ENCODE data around the gene SEMA3F.

Gene SEMA3F

GRCh38 chr3:50132421-50133282, 22.5 kb upstream of the SEMA3F start:
- no peak overlapping the region for H3K4me3 ChIP-seq (ENCODE audit: insufficient read depth, low read length, poor library complexity, severe bottlenecking)
- no peaks in the 10 kb centered on the region for H3K9me2 ChIP-seq (replicated peaks; ENCODE audit: insufficient read depth, low read length)
- no peaks in the 10 kb centered on the region for H3K9me3 ChIP-seq (ENCODE audit: insufficient read depth, low read length)
- H3K27me3 ChIP-seq (ENCODE audit: low read length) = no peaks in the 10 kb centered on the region
- no peak overlapping the region for H3K4me2 ChIP-seq (ENCODE audit: low read depth, low read length, poor library complexity, severe bottlenecking)
- no peaks in the 10 kb centered on the region for H3F3A ChIP-seq (ENCODE audit: insufficient read depth)
- no peaks in the 10 kb centered on the region for H3K79me2 ChIP-seq (ENCODE audit: insufficient read depth, low read length)
- no peak overlapping the region for H3K27ac ChIP-seq (ENCODE audit: low read depth, low read length)
- no peak overlapping the region for H2AFZ ChIP-seq (ENCODE audit: low read depth, low read length, severe bottlenecking)
- TF ChIP-seq EZH2phosphoT487 (conservative IDR thresholded peaks at IDR 0.05; ENCODE audit: low read length) (no peak), CTCF (IDR thresholded peaks at IDR 0.05; ENCODE audit: insufficient read depth, low read length, poor library complexity, severe bottlenecking) (no peak)
- H3K36me3 ChIP-seq (ENCODE audit: low read length) = no peaks in the 10 kb centered on the region
- H3K9ac ChIP-seq (ENCODE audit: low read length) = no peak overlapping the region
- no peaks in the 10 kb centered on the region for H4K20me1 ChIP-seq (ENCODE audit: low read depth, low read length)

DNA sequence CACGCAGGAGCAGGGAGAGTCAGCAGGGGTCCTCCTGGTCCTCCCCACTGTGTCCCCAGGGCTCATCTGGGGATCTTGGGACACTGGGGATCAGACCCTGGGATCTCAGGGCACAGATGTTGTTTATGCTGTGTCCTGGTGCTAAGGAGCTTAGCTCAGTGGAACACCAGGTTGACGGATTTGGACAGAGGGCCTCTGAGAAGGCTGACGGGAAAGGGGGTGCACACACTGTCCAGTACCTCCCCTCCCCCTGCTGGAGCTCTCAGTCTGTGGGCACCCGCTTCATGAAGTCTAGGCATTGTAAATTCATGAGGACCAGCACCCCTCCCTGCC, 21.9 kb upstream of the SEMA3F start:
- Histone ChIP-seq H3K9ac (ENCODE audit: low read length) (no peak overlapping the region), H3K27ac (ENCODE audit: low read depth, low read length) (no peak overlapping the region), H3K36me3 (ENCODE audit: low read length) (no peaks in the 10 kb centered on the region), H3K9me2 (replicated peaks; ENCODE audit: insufficient read depth, low read length) (no peaks in the 10 kb centered on the region), H3K27me3 (ENCODE audit: low read length) (no peaks in the 10 kb centered on the region), H4K20me1 (ENCODE audit: low read depth, low read length) (no peaks in the 10 kb centered on the region), H3F3A (ENCODE audit: insufficient read depth) (no peaks in the 10 kb centered on the region), H3K9me3 (ENCODE audit: insufficient read depth, low read length) (no peaks in the 10 kb centered on the region), H3K79me2 (ENCODE audit: insufficient read depth, low read length) (no peaks in the 10 kb centered on the region), H2AFZ (ENCODE audit: low read depth, low read length, severe bottlenecking) (no peak overlapping the region), H3K4me3 (ENCODE audit: insufficient read depth, low read length, poor library complexity, severe bottlenecking) (no peak overlapping the region), H3K4me2 (ENCODE audit: low read depth, low read length, poor library complexity, severe bottlenecking) (no peak overlapping the region)
- TF ChIP-seq CTCF (IDR thresholded peaks at IDR 0.05; ENCODE audit: insufficient read depth, low read length, poor library complexity, severe bottlenecking) (no peak), EZH2phosphoT487 (conservative IDR thresholded peaks at IDR 0.05; ENCODE audit: low read length) (no peak)

GRCh38 chr3:50134367-50134766, 20.8 kb upstream of the SEMA3F start:
- no peak overlapping the region for H3K4me3 ChIP-seq (ENCODE audit: insufficient read depth, low read length, poor library complexity, severe bottlenecking)
- H3K27ac ChIP-seq (ENCODE audit: low read depth, low read length) = no peak overlapping the region
- H3F3A ChIP-seq (ENCODE audit: insufficient read depth) = no peaks in the 10 kb centered on the region
- no peaks in the 10 kb centered on the region for H3K36me3 ChIP-seq (ENCODE audit: low read length)
- H3K9me2 ChIP-seq (replicated peaks; ENCODE audit: insufficient read depth, low read length) = no peaks in the 10 kb centered on the region
- no peaks in the 10 kb centered on the region for H3K79me2 ChIP-seq (ENCODE audit: insufficient read depth, low read length)
- TF ChIP-seq EZH2phosphoT487 (conservative IDR thresholded peaks at IDR 0.05; ENCODE audit: low read length) (no peak), CTCF (IDR thresholded peaks at IDR 0.05; ENCODE audit: insufficient read depth, low read length, poor library complexity, severe bottlenecking) (no peak)
- H3K9me3 ChIP-seq (ENCODE audit: insufficient read depth, low read length) = no peaks in the 10 kb centered on the region
- no peak overlapping the region for H2AFZ ChIP-seq (ENCODE audit: low read depth, low read length, severe bottlenecking)
- H3K4me2 ChIP-seq (ENCODE audit: low read depth, low read length, poor library complexity, severe bottlenecking) = no peak overlapping the region
- H4K20me1 ChIP-seq (ENCODE audit: low read depth, low read length) = no peaks in the 10 kb centered on the region
- no peaks in the 10 kb centered on the region for H3K27me3 ChIP-seq (ENCODE audit: low read length)
- no peak overlapping the region for H3K9ac ChIP-seq (ENCODE audit: low read length)

Data from SU-DHL-6 (cell line).